GM23338 (cell line): Measurements from ENCODE around the gene GRIP2. TPM values are rescaled to one million over a fixed set of nuclear protein-coding genes. Genes with fewer than 3 reads are reported as not detected.

Experiments used
- ATAC-seq: fragments of 200-7000 bp; cut with Tn5 transposase; 3 replicates; pipeline ENCODE4 v1.9.1; 2020
- DNase-seq: peaks from one replicate; pipeline ENCODE4 v3.0.0-alpha.2; 2015; ENCODE audit warnings: low spot score
- H2AFZ ChIP-seq: fragments of 200-600 bp; sonication (generic); 2 replicates; pipeline ENCODE4 v1.8.0; 2016; ENCODE audit warnings: antibody characterized with exemption, mild to moderate bottlenecking, moderate library complexity
- H3F3A ChIP-seq: fragments of 200-600 bp; sonication (generic); replicated peaks from 2 replicates; pipeline ENCODE4 v1.8.0; 2017; ENCODE audit warnings: antibody characterized with exemption, mixed run types, low read depth
- H3K27ac ChIP-seq: fragments of 200-600 bp; sonication (generic); 2 replicates; pipeline ENCODE4 v1.6.1; 2016; ENCODE audit warnings: low read depth
- H3K27me3 ChIP-seq: fragments of 200-600 bp; sonication (generic); 2 replicates; pipeline ENCODE4 v1.8.0; 2016; ENCODE audit warnings: mild to moderate bottlenecking, mixed run types, moderate library complexity; ENCODE audit not compliant: insufficient read depth
- H3K36me3 ChIP-seq: fragments of 200-600 bp; sonication (generic); 2 replicates; pipeline ENCODE4 v1.8.0; 2016; ENCODE audit warnings: mild to moderate bottlenecking; ENCODE audit not compliant: insufficient read depth
- H3K4me1 ChIP-seq: fragments of 200-600 bp; sonication (generic); 2 replicates; pipeline ENCODE4 v1.8.0; 2016; ENCODE audit warnings: mild to moderate bottlenecking, moderate library complexity; ENCODE audit not compliant: insufficient read depth
- H3K4me2 ChIP-seq: fragments of 200-600 bp; sonication (generic); 2 replicates; pipeline ENCODE4 v1.7.1; 2017; ENCODE audit warnings: mixed run types
- H3K4me3 ChIP-seq: fragments of 200-600 bp; sonication (generic); 2 replicates; pipeline ENCODE4 v1.6.1; 2016; ENCODE audit warnings: mixed run types
- H3K79me2 ChIP-seq: fragments of 200-600 bp; sonication (generic); replicated peaks from 2 replicates; pipeline ENCODE4 v1.8.0; 2017; ENCODE audit warnings: mild to moderate bottlenecking; ENCODE audit not compliant: insufficient read depth
- H3K9me2 ChIP-seq: fragments of 200-600 bp; sonication (generic); 2 replicates; pipeline ENCODE4 v1.8.0; 2017; ENCODE audit not compliant: insufficient read depth
- H4K20me1 ChIP-seq: fragments of 200-600 bp; sonication (generic); replicated peaks from 2 replicates; pipeline ENCODE4 v1.8.0; 2017; ENCODE audit warnings: mild to moderate bottlenecking; ENCODE audit not compliant: insufficient read depth
- H3K27ac Mint-ChIP-seq: 2 replicates; pipeline ENCODE4 v1.8.0; 2020; ENCODE audit warnings: inconsistent platforms, mild to moderate bottlenecking, moderate library complexity, mixed read lengths
- H3K27me3 Mint-ChIP-seq: 3 replicates; pipeline ENCODE4 v1.8.0; 2022; ENCODE audit warnings: low read depth, mild to moderate bottlenecking, moderate library complexity, mixed read lengths, inconsistent platforms; ENCODE audit not compliant: insufficient read depth, poor library complexity
- H3K36me3 Mint-ChIP-seq: 3 replicates; pipeline ENCODE4 v1.8.0; 2021; ENCODE audit warnings: low read depth, mild to moderate bottlenecking, inconsistent platforms, moderate library complexity, mixed read lengths
- H3K4me1 Mint-ChIP-seq: 3 replicates; pipeline ENCODE4 v1.8.0; 2020; ENCODE audit warnings: mild to moderate bottlenecking, inconsistent platforms, mixed read lengths
- H3K4me3 Mint-ChIP-seq: 3 replicates; pipeline ENCODE4 v1.8.0; 2021; ENCODE audit warnings: moderate library complexity, mild to moderate bottlenecking, inconsistent platforms, mixed read lengths
- H3K9me3 Mint-ChIP-seq: 3 replicates; pipeline ENCODE4 v1.8.0; 2020; ENCODE audit warnings: moderate library complexity, mild to moderate bottlenecking, inconsistent platforms, mixed read lengths
- CREB1 ChIP-seq: fragments of 250-450 bp; sonication (Bioruptor Pico); IDR thresholded peaks from 2 replicates; pipeline ENCODE4 v1.5.0; 2020; ENCODE audit warnings: low read depth, mild to moderate bottlenecking, moderate library complexity
- EZH2 ChIP-seq: fragments of 200-600 bp; sonication (generic); IDR thresholded peaks from one replicate; pipeline ENCODE4 v1.8.0; 2017; ENCODE audit warnings: antibody characterized with exemption, mild to moderate bottlenecking, low read depth; ENCODE audit not compliant: unreplicated experiment
- EZH2phosphoT487 ChIP-seq: fragments of 200-600 bp; sonication (generic); IDR thresholded peaks from one replicate; pipeline ENCODE4 v1.8.1; 2018; ENCODE audit warnings: antibody characterized with exemption; ENCODE audit not compliant: unreplicated experiment
- JUNB ChIP-seq: IDR thresholded peaks from one replicate; pipeline ENCODE4 v1.6.1; 2016; ENCODE audit warnings: antibody characterized with exemption; ENCODE audit not compliant: unreplicated experiment
- NANOG ChIP-seq: IDR thresholded peaks from 2 replicates; pipeline ENCODE4 v1.6.1; 2016; ENCODE audit warnings: antibody characterized with exemption, borderline replicate concordance
- POLR2AphosphoS5 ChIP-seq: IDR thresholded peaks from 2 replicates; pipeline ENCODE4 v1.6.1; 2016; ENCODE audit warnings: antibody characterized with exemption, low read depth
- STAT1 ChIP-seq: IDR thresholded peaks from one replicate; pipeline ENCODE4 v1.6.1; 2016; ENCODE audit warnings: antibody characterized with exemption; ENCODE audit not compliant: unreplicated experiment
- ZNF114 ChIP-seq: fragments of 250-450 bp; sonication (Bioruptor Pico); IDR thresholded peaks from 2 replicates; pipeline ENCODE4 v1.5.0; 2020; ENCODE audit warnings: mild to moderate bottlenecking, moderate library complexity
- ZNF331 ChIP-seq: fragments of 250-450 bp; sonication (Bioruptor Pico); IDR thresholded peaks from 2 replicates; pipeline ENCODE4 v1.5.0; 2020; ENCODE audit warnings: low read depth, mild to moderate bottlenecking, moderate library complexity
- polyA plus RNA-seq: library from polyadenylated mRNA; unstranded; fragments of >200 nt; fragmentation: Nextera tagmentation; extraction: Ambion mirVana; gene quantifications from 2 replicates; pipeline ENCODE4 v1.2.1, GENCODE V29; 2016
- total RNA-seq: library from RNA; depleted of rRNA; stranded (reverse); fragments of >200 nt; shearing (Covaris generic); gene quantifications from 2 replicates; pipeline ENCODE4 v1.2.3, GENCODE V29; 2014
- TF ChIP-seq, protein P1 (sequence below): IDR thresholded peaks from one replicate; pipeline ENCODE4 v1.6.1; 2018; ENCODE audit warnings: antibody characterized with exemption; ENCODE audit not compliant: unreplicated experiment
- TF ChIP-seq, protein P2 (sequence below): fragments of 250-450 bp; sonication (Bioruptor Pico); IDR thresholded peaks from 2 replicates; pipeline ENCODE4 v1.5.0; 2020; ENCODE audit warnings: mild to moderate bottlenecking, moderate library complexity
- TF ChIP-seq, protein P3 (sequence below): IDR thresholded peaks from 2 replicates; pipeline ENCODE4 v1.6.1; 2016; ENCODE audit warnings: antibody characterized with exemption
- TF ChIP-seq, protein P4 (sequence below), 2 experiments: fragments of 200-600 bp in 1 of 2; sonication (generic) in 1 of 2; conservative IDR thresholded peaks; 2 replicates each; pipeline versions ENCODE4 v1.5.1 to v1.6.1; 2016 to 2017; ENCODE audit warnings: antibody characterized with exemption in 2 of 2, low read depth in 2 of 2, mild to moderate bottlenecking in 2 of 2, moderate library complexity in 1 of 2

Gene GRIP2
- total and polyA plus RNA-seq, 2 experiments from 2014 or later = 3.6 to 5.8 TPM

DNA sequence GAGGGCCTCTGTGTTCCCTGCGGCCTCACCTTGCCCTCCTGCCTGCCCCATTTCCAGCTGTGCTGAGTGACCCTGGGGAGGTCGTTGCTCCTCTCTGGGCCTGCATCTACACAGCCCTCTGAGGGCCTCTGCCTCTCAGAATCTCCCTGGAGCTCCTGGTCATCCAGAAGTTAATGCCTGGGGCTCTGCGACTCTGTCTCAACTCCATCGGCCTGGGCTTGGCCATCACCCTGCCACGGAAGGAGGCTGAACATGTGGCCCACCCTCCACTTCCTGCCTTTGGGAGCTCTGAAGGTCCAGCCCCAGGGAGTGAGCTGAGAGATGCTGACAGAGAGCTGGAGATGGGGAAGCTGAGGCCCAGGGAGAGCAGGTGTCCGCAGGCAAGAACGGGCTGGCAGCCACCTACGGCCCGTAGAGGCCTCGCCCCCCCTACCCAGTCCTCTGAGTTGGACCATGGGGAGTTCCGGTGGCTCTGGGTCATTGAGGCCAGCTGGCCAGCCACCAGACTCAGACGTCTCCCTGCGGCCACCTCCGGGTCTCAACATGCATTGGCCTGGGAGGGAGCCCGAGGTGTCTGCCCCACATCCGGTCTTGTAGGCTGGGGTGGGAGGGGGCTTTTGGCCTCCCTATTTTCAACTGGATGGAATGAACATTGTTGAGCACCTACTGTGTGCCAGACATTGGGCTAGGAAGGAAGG lies 34.2 kb downstream of the GRIP2 start:
- peaks cover 4% of the 10 kb centered on the region; the same call in 1 of the 2 replicates for H3K4me1 ChIP-seq
- no peak for DNase-seq
- H3K4me2 ChIP-seq = no peak overlapping the region
- TF ChIP-seq, protein P1, sequence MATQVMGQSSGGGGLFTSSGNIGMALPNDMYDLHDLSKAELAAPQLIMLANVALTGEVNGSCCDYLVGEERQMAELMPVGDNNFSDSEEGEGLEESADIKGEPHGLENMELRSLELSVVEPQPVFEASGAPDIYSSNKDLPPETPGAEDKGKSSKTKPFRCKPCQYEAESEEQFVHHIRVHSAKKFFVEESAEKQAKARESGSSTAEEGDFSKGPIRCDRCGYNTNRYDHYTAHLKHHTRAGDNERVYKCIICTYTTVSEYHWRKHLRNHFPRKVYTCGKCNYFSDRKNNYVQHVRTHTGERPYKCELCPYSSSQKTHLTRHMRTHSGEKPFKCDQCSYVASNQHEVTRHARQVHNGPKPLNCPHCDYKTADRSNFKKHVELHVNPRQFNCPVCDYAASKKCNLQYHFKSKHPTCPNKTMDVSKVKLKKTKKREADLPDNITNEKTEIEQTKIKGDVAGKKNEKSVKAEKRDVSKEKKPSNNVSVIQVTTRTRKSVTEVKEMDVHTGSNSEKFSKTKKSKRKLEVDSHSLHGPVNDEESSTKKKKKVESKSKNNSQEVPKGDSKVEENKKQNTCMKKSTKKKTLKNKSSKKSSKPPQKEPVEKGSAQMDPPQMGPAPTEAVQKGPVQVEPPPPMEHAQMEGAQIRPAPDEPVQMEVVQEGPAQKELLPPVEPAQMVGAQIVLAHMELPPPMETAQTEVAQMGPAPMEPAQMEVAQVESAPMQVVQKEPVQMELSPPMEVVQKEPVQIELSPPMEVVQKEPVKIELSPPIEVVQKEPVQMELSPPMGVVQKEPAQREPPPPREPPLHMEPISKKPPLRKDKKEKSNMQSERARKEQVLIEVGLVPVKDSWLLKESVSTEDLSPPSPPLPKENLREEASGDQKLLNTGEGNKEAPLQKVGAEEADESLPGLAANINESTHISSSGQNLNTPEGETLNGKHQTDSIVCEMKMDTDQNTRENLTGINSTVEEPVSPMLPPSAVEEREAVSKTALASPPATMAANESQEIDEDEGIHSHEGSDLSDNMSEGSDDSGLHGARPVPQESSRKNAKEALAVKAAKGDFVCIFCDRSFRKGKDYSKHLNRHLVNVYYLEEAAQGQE = no peak
- TF ChIP-seq ZNF331 (CRISPR knock-in tag) (no peak), EZH2phosphoT487 (no peak), CREB1 (CRISPR knock-in tag) (no peak), ZNF114 (no peak), STAT1 (no peak), NANOG (no peak), POLR2AphosphoS5 (no peak), EZH2 (no peak), JUNB (no peak)
- TF ChIP-seq, protein P2, sequence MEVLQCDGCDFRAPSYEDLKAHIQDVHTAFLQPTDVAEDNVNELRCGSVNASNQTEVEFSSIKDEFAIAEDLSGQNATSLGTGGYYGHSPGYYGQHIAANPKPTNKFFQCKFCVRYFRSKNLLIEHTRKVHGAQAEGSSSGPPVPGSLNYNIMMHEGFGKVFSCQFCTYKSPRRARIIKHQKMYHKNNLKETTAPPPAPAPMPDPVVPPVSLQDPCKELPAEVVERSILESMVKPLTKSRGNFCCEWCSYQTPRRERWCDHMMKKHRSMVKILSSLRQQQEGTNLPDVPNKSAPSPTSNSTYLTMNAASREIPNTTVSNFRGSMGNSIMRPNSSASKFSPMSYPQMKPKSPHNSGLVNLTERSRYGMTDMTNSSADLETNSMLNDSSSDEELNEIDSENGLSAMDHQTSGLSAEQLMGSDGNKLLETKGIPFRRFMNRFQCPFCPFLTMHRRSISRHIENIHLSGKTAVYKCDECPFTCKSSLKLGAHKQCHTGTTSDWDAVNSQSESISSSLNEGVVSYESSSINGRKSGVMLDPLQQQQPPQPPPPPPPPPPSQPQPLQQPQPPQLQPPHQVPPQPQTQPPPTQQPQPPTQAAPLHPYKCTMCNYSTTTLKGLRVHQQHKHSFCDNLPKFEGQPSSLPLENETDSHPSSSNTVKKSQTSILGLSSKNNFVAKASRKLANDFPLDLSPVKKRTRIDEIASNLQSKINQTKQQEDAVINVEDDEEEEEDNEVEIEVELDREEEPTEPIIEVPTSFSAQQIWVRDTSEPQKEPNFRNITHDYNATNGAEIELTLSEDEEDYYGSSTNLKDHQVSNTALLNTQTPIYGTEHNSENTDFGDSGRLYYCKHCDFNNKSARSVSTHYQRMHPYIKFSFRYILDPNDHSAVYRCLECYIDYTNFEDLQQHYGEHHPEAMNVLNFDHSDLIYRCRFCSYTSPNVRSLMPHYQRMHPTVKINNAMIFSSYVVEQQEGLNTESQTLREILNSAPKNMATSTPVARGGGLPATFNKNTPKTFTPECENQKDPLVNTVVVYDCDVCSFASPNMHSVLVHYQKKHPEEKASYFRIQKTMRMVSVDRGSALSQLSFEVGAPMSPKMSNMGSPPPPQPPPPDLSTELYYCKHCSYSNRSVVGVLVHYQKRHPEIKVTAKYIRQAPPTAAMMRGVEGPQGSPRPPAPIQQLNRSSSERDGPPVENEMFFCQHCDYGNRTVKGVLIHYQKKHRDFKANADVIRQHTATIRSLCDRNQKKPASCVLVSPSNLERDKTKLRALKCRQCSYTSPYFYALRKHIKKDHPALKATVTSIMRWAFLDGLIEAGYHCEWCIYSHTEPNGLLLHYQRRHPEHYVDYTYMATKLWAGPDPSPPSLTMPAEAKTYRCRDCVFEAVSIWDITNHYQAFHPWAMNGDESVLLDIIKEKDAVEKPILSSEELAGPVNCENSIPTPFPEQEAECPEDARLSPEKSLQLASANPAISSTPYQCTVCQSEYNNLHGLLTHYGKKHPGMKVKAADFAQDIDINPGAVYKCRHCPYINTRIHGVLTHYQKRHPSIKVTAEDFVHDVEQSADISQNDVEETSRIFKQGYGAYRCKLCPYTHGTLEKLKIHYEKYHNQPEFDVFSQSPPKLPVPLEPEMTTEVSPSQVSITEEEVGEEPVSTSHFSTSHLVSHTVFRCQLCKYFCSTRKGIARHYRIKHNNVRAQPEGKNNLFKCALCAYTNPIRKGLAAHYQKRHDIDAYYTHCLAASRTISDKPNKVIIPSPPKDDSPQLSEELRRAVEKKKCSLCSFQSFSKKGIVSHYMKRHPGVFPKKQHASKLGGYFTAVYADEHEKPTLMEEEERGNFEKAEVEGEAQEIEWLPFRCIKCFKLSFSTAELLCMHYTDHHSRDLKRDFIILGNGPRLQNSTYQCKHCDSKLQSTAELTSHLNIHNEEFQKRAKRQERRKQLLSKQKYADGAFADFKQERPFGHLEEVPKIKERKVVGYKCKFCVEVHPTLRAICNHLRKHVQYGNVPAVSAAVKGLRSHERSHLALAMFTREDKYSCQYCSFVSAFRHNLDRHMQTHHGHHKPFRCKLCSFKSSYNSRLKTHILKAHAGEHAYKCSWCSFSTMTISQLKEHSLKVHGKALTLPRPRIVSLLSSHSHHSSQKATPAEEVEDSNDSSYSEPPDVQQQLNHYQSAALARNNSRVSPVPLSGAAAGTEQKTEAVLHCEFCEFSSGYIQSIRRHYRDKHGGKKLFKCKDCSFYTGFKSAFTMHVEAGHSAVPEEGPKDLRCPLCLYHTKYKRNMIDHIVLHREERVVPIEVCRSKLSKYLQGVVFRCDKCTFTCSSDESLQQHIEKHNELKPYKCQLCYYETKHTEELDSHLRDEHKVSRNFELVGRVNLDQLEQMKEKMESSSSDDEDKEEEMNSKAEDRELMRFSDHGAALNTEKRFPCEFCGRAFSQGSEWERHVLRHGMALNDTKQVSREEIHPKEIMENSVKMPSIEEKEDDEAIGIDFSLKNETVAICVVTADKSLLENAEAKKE = no peak
- TF ChIP-seq, protein P3, sequence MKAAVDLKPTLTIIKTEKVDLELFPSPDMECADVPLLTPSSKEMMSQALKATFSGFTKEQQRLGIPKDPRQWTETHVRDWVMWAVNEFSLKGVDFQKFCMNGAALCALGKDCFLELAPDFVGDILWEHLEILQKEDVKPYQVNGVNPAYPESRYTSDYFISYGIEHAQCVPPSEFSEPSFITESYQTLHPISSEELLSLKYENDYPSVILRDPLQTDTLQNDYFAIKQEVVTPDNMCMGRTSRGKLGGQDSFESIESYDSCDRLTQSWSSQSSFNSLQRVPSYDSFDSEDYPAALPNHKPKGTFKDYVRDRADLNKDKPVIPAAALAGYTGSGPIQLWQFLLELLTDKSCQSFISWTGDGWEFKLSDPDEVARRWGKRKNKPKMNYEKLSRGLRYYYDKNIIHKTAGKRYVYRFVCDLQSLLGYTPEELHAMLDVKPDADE = no peak
- TF ChIP-seq, protein P4, sequence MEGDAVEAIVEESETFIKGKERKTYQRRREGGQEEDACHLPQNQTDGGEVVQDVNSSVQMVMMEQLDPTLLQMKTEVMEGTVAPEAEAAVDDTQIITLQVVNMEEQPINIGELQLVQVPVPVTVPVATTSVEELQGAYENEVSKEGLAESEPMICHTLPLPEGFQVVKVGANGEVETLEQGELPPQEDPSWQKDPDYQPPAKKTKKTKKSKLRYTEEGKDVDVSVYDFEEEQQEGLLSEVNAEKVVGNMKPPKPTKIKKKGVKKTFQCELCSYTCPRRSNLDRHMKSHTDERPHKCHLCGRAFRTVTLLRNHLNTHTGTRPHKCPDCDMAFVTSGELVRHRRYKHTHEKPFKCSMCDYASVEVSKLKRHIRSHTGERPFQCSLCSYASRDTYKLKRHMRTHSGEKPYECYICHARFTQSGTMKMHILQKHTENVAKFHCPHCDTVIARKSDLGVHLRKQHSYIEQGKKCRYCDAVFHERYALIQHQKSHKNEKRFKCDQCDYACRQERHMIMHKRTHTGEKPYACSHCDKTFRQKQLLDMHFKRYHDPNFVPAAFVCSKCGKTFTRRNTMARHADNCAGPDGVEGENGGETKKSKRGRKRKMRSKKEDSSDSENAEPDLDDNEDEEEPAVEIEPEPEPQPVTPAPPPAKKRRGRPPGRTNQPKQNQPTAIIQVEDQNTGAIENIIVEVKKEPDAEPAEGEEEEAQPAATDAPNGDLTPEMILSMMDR (conservative IDR thresholded peaks at IDR 0.05; ENCODE audit: low read depth in 2 of 2) = no peak
- H3K36me3 Mint-ChIP-seq = peaks cover 7% of the 10 kb centered on the region
- H3K27me3 ChIP-seq = no peaks in the 10 kb centered on the region
- ATAC-seq = no peak
- H4K20me1 ChIP-seq = no peaks in the 10 kb centered on the region
- peaks cover 16% of the 10 kb centered on the region for H3K9me3 Mint-ChIP-seq
- no peaks in the 10 kb centered on the region for H3F3A ChIP-seq
- H3K4me1 Mint-ChIP-seq = peaks cover 3% of the 10 kb centered on the region; the same call in 1 of the 3 replicates
- no peak overlapping the region for H3K4me3 Mint-ChIP-seq
- H2AFZ ChIP-seq = no peak overlapping the region
- H3K79me2 ChIP-seq = no peaks in the 10 kb centered on the region
- no peaks in the 10 kb centered on the region for H3K9me2 ChIP-seq
- H3K27ac Mint-ChIP-seq = no peak overlapping the region
- no peak overlapping the region for H3K27ac ChIP-seq
- H3K27me3 Mint-ChIP-seq = peaks cover 8% of the 10 kb centered on the region
- peaks cover 6% of the 10 kb centered on the region; the same call in 1 of the 2 replicates for H3K36me3 ChIP-seq
- no peak overlapping the region for H3K4me3 ChIP-seq
